ENCODE data around the gene PMAIP1.

Gene PMAIP1

DNA sequence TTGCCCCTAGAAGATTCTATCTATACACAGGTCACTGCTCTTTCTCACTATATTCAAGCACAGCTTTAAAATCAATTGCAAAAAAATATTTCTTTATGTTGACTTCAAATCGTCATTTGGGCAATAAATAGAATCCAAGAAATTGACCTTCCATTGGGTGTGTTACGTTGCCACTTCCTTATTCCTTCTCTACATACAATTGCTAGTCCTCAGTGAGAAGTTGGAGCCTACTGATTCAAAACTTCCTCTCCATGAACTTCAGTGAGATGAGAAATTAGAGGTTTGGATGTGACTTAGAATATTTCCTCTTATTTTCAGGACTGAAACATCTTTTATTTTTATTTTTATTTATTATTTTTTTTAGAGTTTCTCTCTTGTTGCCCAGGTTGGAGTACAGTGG lies 40.3 kb downstream of the PMAIP1 start:
- Histone ChIP-seq H3K9ac (no peak overlapping the region), H3K4me3 (IDR thresholded peaks at IDR 0.05; ENCODE audit: insufficient read depth, low read depth, low read length) (no peak overlapping the region), H3K4me1 (ENCODE audit: low read depth, poor library complexity, severe bottlenecking) (no peaks in the 10 kb centered on the region), H3K27ac (no peak overlapping the region), H3K36me3 (ENCODE audit: insufficient read depth) (no peaks in the 10 kb centered on the region), H3K27me3 (ENCODE audit: insufficient read depth, low read depth) (no peaks in the 10 kb centered on the region), H4K20me1 (ENCODE audit: insufficient read depth) (no peaks in the 10 kb centered on the region), H3K4me2 (no peak overlapping the region), H2AFZ (ENCODE audit: low read depth) (no peak overlapping the region), H3K79me2 (ENCODE audit: insufficient read depth, low read depth) (no peaks in the 10 kb centered on the region)
- TF ChIP-seq, protein P1, sequence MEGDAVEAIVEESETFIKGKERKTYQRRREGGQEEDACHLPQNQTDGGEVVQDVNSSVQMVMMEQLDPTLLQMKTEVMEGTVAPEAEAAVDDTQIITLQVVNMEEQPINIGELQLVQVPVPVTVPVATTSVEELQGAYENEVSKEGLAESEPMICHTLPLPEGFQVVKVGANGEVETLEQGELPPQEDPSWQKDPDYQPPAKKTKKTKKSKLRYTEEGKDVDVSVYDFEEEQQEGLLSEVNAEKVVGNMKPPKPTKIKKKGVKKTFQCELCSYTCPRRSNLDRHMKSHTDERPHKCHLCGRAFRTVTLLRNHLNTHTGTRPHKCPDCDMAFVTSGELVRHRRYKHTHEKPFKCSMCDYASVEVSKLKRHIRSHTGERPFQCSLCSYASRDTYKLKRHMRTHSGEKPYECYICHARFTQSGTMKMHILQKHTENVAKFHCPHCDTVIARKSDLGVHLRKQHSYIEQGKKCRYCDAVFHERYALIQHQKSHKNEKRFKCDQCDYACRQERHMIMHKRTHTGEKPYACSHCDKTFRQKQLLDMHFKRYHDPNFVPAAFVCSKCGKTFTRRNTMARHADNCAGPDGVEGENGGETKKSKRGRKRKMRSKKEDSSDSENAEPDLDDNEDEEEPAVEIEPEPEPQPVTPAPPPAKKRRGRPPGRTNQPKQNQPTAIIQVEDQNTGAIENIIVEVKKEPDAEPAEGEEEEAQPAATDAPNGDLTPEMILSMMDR (conservative IDR thresholded peaks at IDR 0.05; ENCODE audit: low read depth, low read length), result no peak

- TF ChIP-seq, protein P1 (conservative IDR thresholded peaks at IDR 0.05; ENCODE audit: low read depth, low read length), result no peak
- H3K79me2 ChIP-seq (ENCODE audit: insufficient read depth, low read depth), result no peaks in the 10 kb centered on the region
- no peak overlapping the region for H3K4me3 ChIP-seq (IDR thresholded peaks at IDR 0.05; ENCODE audit: insufficient read depth, low read depth, low read length)
- no peaks in the 10 kb centered on the region for H3K36me3 ChIP-seq (ENCODE audit: insufficient read depth)
- no peak overlapping the region for H3K4me2 ChIP-seq
- no peaks in the 10 kb centered on the region for H3K4me1 ChIP-seq (ENCODE audit: low read depth, poor library complexity, severe bottlenecking)
- H4K20me1 ChIP-seq (ENCODE audit: insufficient read depth), result no peaks in the 10 kb centered on the region
- no peak overlapping the region for H3K27ac ChIP-seq
- H3K9ac ChIP-seq, result no peak overlapping the region
- H3K27me3 ChIP-seq (ENCODE audit: insufficient read depth, low read depth), result no peaks in the 10 kb centered on the region
- no peak overlapping the region for H2AFZ ChIP-seq (ENCODE audit: low read depth)
Observed at GRCh38 chr18:59941331-59941730, 41.5 kb downstream of the PMAIP1 start.

DNA sequence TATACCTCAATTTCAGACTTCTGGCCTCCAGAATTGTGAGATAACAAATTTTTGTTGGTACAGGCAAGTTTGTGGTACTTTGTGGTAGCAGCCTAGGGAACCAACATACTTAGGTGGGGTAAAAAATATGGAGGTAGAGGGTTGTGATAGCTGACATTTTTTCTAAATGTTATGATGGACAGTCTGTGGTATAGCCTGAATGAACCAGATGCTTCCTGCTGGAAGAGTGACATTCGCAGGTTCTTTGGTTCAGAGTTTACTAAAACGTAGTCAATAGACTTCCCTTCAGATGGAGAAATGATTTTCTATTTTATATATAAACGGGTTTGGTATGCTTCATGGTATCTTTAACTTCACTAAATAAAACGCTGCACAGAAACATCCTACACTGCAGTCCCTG lies 42.8 kb downstream of the PMAIP1 start:
- Histone ChIP-seq H4K20me1 (ENCODE audit: insufficient read depth) (no peaks in the 10 kb centered on the region), H3K4me3 (IDR thresholded peaks at IDR 0.05; ENCODE audit: insufficient read depth, low read depth, low read length) (no peak overlapping the region), H3K9ac (no peak overlapping the region), H3K79me2 (ENCODE audit: insufficient read depth, low read depth) (no peaks in the 10 kb centered on the region), H2AFZ (ENCODE audit: low read depth) (no peak overlapping the region), H3K4me1 (ENCODE audit: low read depth, poor library complexity, severe bottlenecking) (no peaks in the 10 kb centered on the region), H3K4me2 (no peak overlapping the region), H3K27ac (no peak overlapping the region), H3K36me3 (ENCODE audit: insufficient read depth) (no peaks in the 10 kb centered on the region), H3K27me3 (ENCODE audit: insufficient read depth, low read depth) (no peaks in the 10 kb centered on the region)
- TF ChIP-seq, protein P1 (conservative IDR thresholded peaks at IDR 0.05; ENCODE audit: low read depth, low read length), result no peak

DNA sequence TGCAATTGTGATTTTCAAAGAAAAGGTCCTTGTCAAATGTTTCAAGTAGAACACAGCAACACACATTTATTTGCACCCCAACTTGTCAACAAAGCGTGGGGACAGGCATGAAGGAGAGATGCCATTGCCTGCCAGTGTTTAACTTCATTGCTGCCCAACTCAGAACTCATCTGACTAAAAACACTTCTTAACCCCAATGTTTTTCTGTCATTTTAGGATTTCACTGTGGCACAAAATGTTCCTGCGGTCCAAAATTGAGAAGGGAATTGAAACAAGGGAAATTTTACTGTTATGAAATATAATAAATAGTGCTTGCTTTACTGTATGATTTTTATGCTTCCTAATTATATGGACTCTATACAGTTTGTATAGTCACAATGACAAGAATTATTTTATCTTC lies 45.7 kb downstream of the PMAIP1 start:
- TF ChIP-seq, protein P1 (conservative IDR thresholded peaks at IDR 0.05; ENCODE audit: low read depth, low read length), result no peak
- H2AFZ ChIP-seq (ENCODE audit: low read depth), result no peak overlapping the region
- H3K4me3 ChIP-seq (IDR thresholded peaks at IDR 0.05; ENCODE audit: insufficient read depth, low read depth, low read length), result no peak overlapping the region
- no peak overlapping the region for H3K9ac ChIP-seq
- H3K4me1 ChIP-seq (ENCODE audit: low read depth, poor library complexity, severe bottlenecking), result peaks cover 20% of the 10 kb centered on the region
- H3K79me2 ChIP-seq (ENCODE audit: insufficient read depth, low read depth), result no peaks in the 10 kb centered on the region
- H3K36me3 ChIP-seq (ENCODE audit: insufficient read depth), result no peaks in the 10 kb centered on the region
- no peaks in the 10 kb centered on the region for H4K20me1 ChIP-seq (ENCODE audit: insufficient read depth)
- H3K27me3 ChIP-seq (ENCODE audit: insufficient read depth, low read depth), result no peaks in the 10 kb centered on the region
- no peak overlapping the region for H3K27ac ChIP-seq
- H3K4me2 ChIP-seq, result no peak overlapping the region
